Measurements from ENCODE around the gene PRKN. TPM values are rescaled to one million over a fixed set of nuclear protein-coding genes. Genes with fewer than 3 reads are reported as not detected.

The PRKN gene
- total RNA-seq, 4 donors from 2014 or later = 4.5 to 12.3 (median 9.0) TPM

GRCh38 chr6:162697872-162698403 lies 29.6 kb downstream of the PRKN start:
- H3K27me3 ChIP-seq = no peaks in the 10 kb centered on the region
- H3K4me1 ChIP-seq = no peaks in the 10 kb centered on the region
- 57 to 67% methylated on average over 1 of the region's 1 CpG for WGBS, 2 donors (ENCODE audit: low coverage in 1 of 2)
- H3K27ac ChIP-seq = no peak overlapping the region
- no peaks in the 10 kb centered on the region for H3K9me3 ChIP-seq
- intact Hi-C loops (cut with DNase I; ENCODE audit: low total_unique reads) (no loop called here), in situ Hi-C loops (cut with MboI; ENCODE audit: low pct_ligation_motif_present in 1 of 4, low pct_unique_long_range_greater_than_20kb in 1 of 4, low sequenced_read_pairs in 3 of 4) (no loop called here)
- no peak for DNase-seq
- no peak overlapping the region for H3K4me3 ChIP-seq
- TF ChIP-seq POLR2AphosphoS5 (IDR thresholded peaks at IDR 0.05) (no peak), CTCF (IDR thresholded peaks at IDR 0.05) (no peak), POLR2A (IDR thresholded peaks at IDR 0.05) (no peak), EP300 (IDR thresholded peaks at IDR 0.05; ENCODE audit: low read depth) (no peak)
- no peaks in the 10 kb centered on the region for H3K36me3 ChIP-seq

- Histone ChIP-seq H3K9me3 (no peaks in the 10 kb centered on the region), H3K36me3 (no peaks in the 10 kb centered on the region), H3K27me3 (no peaks in the 10 kb centered on the region), H3K27ac (no peak overlapping the region), H3K4me3 (no peak overlapping the region), H3K4me1 (no peaks in the 10 kb centered on the region)
- TF ChIP-seq CTCF (IDR thresholded peaks at IDR 0.05) (no peak), POLR2A (IDR thresholded peaks at IDR 0.05) (no peak)
- no peak for DNase-seq
- intact Hi-C loops (cut with DNase I; ENCODE audit: low total_unique reads) = no loop called here
- in situ Hi-C loops (cut with MboI; ENCODE audit: low pct_ligation_motif_present in 1 of 4, low pct_unique_long_range_greater_than_20kb in 1 of 4, low sequenced_read_pairs in 3 of 4) = no loop called here
- WGBS, 2 donors (ENCODE audit: low coverage in 1 of 2) = 63 to 68% methylated on average over 5 of the region's 5 CpGs
These were observed 37.4 kb downstream of the PRKN start for GRCh38 chr6:162690158-162690557.

DNA sequence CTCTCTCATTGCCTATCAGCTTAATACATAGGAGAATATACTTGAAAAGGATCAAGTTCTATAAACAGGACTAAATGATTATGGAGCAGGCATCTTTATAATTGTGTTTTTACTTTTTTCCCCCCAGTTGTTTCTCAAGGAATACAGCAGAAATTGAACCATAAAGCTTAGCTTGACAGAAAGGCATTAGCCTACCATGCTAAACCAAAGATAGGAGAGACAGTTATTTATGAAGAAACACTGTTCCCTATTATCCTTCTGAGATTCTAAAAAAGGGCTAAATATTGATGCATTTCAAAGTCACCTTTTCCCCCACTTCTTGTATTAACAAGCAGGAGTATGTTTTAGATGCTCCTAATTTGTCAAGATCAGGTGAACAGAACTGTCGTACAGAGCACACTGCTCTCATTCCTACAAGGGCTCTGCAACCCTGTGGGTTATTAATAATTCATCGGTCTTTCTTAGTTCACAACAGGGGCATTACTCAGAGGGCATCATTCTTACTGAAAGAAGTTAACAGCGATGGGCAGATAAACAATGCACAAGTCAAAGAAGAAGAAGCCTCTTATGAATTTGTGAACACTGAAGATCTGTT lies 38.7 kb downstream of the PRKN start:
- in situ Hi-C loops (cut with MboI; ENCODE audit: low pct_ligation_motif_present in 1 of 4, low pct_unique_long_range_greater_than_20kb in 1 of 4, low sequenced_read_pairs in 3 of 4) (no loop called here), intact Hi-C loops (cut with DNase I; ENCODE audit: low total_unique reads) (no loop called here)
- H3K36me3 ChIP-seq = no peaks in the 10 kb centered on the region
- TF ChIP-seq POLR2A (IDR thresholded peaks at IDR 0.05) (no peak), POLR2AphosphoS5 (IDR thresholded peaks at IDR 0.05) (no peak), CTCF (IDR thresholded peaks at IDR 0.05) (no peak), EP300 (IDR thresholded peaks at IDR 0.05; ENCODE audit: low read depth) (no peak)
- WGBS, 2 donors (ENCODE audit: low coverage in 1 of 2) = 76 to 88% methylated on average over 3 of the region's 3 CpGs
- H3K27me3 ChIP-seq = no peaks in the 10 kb centered on the region
- H3K27ac ChIP-seq = no peak overlapping the region
- H3K4me1 ChIP-seq = no peaks in the 10 kb centered on the region
- no peak for DNase-seq
- no peak overlapping the region for H3K4me3 ChIP-seq
- H3K9me3 ChIP-seq = no peaks in the 10 kb centered on the region

GRCh38 chr6:162685586-162685985 lies 42.0 kb downstream of the PRKN start:
- 82 to 86% methylated on average over 5 of the region's 5 CpGs for WGBS, 2 donors (ENCODE audit: low coverage in 1 of 2)
- Histone ChIP-seq H3K27me3 (no peaks in the 10 kb centered on the region), H3K27ac (no peak overlapping the region), H3K36me3 (no peaks in the 10 kb centered on the region), H3K4me3 (no peak overlapping the region), H3K4me1 (peaks cover 0 to 23% (median 3%) of the 10 kb centered on the region in 4 donors), H3K9me3 (no peaks in the 10 kb centered on the region)
- intact Hi-C loops (cut with DNase I; ENCODE audit: low total_unique reads) (no loop called here), in situ Hi-C loops (cut with MboI; ENCODE audit: low pct_ligation_motif_present in 1 of 4, low pct_unique_long_range_greater_than_20kb in 1 of 4, low sequenced_read_pairs in 3 of 4) (no loop called here)
- TF ChIP-seq POLR2AphosphoS5 (IDR thresholded peaks at IDR 0.05) = no peak
- no peak for TF ChIP-seq POLR2A (IDR thresholded peaks at IDR 0.05)
- TF ChIP-seq CTCF (IDR thresholded peaks at IDR 0.05) = no peak
- TF ChIP-seq EP300 (IDR thresholded peaks at IDR 0.05; ENCODE audit: low read depth) = no peak
- DNase-seq = no peak
